OCI-LY7 (cell line): ENCODE results near the gene CAPRIN1. TPM values are rescaled to one million over a fixed set of nuclear protein-coding genes. Genes with fewer than 3 reads are reported as not detected.

Source experiments
- BruUV-seq: library from RNA; stranded (reverse); fragments of 400-500 nt; replicated peaks from 2 replicates; lab custom pipeline; 2021; lab: Mats Ljungman, UMichigan
- CTCF ChIA-PET: fragments of 300-600 bp; sonication (Branson Sonifier 250); formaldehyde crosslinking; loops from one replicate; lab custom pipeline; 2022; ENCODE audit warnings: antibody characterized with exemption; ENCODE audit not compliant: unreplicated experiment; lab: Charles Lee
- POLR2A ChIA-PET: fragments of 300-600 bp; sonication (Branson Sonifier 250); formaldehyde crosslinking; loops from one replicate; lab custom pipeline; 2022; ENCODE audit warnings: antibody characterized with exemption; lab: Charles Lee
- DNase-seq: peaks from one replicate; pipeline ENCODE4 v3.0.0-alpha.2; 2015; ENCODE audit warnings: low spot score
- H2AFZ ChIP-seq: fragments of 200-600 bp; sonication (generic), shearing (Covaris generic); 2 replicates; pipeline ENCODE4 v1.6.1; 2014; ENCODE audit warnings: mild to moderate bottlenecking, antibody characterized with exemption, low read length, moderate library complexity
- H3K27ac ChIP-seq: fragments of 200-600 bp; sonication (generic); 2 replicates; pipeline ENCODE4 v1.5.1; 2014; ENCODE audit warnings: mixed run types, low read depth, mild to moderate bottlenecking, moderate library complexity, low read length, inconsistent platforms; ENCODE audit not compliant: poor library complexity, severe bottlenecking
- H3K36me3 ChIP-seq: fragments of 200-600 bp; sonication (generic); 2 replicates; pipeline ENCODE4 v1.6.1; 2014; ENCODE audit warnings: mild to moderate bottlenecking, antibody characterized with exemption, low read length, moderate library complexity, mixed read lengths; ENCODE audit not compliant: insufficient read depth
- H3K4me1 ChIP-seq: fragments of 200-600 bp; sonication (generic); 2 replicates; pipeline ENCODE4 v1.5.1; 2014; ENCODE audit warnings: mild to moderate bottlenecking, low read length; ENCODE audit not compliant: insufficient read depth, poor library complexity, severe bottlenecking
- H3K4me2 ChIP-seq: fragments of 200-600 bp; sonication (generic); 2 replicates; pipeline ENCODE4 v1.6.1; 2014; ENCODE audit warnings: mild to moderate bottlenecking, low read length
- H3K4me3 ChIP-seq: fragments of 200-600 bp; sonication (generic); 2 replicates; pipeline ENCODE4 v1.5.1; 2014; ENCODE audit warnings: mild to moderate bottlenecking, low read depth, low read length; ENCODE audit not compliant: poor library complexity, severe bottlenecking
- H3K79me2 ChIP-seq: fragments of 200-600 bp; sonication (generic); 2 replicates; pipeline ENCODE4 v1.6.1; 2016; ENCODE audit warnings: low read depth, mild to moderate bottlenecking, low read length, moderate library complexity, mixed read lengths; ENCODE audit not compliant: insufficient read depth
- H3K9me2 ChIP-seq: fragments of 200-600 bp; sonication (generic); 2 replicates; pipeline ENCODE4 v1.6.1; 2016; ENCODE audit warnings: mild to moderate bottlenecking, low read length, mixed read lengths; ENCODE audit not compliant: insufficient read depth
- H3K9me3 ChIP-seq: fragments of 200-600 bp; sonication (generic); 2 replicates; pipeline ENCODE4 v1.6.1; 2014; ENCODE audit warnings: mild to moderate bottlenecking, mixed run types, low read length, mixed read lengths
- H4K20me1 ChIP-seq: fragments of 200-600 bp; sonication (generic); 2 replicates; pipeline ENCODE4 v1.6.1; 2014; ENCODE audit warnings: mild to moderate bottlenecking, antibody characterized with exemption, low read length, moderate library complexity, mixed read lengths; ENCODE audit not compliant: insufficient read depth
- CTCF ChIP-seq: fragments of 200-600 bp; sonication (generic); conservative IDR thresholded peaks from 2 replicates; pipeline ENCODE4 v1.5.1; 2014; ENCODE audit warnings: mild to moderate bottlenecking, antibody characterized with exemption, low read length, moderate library complexity, mixed read lengths
- EZH2phosphoT487 ChIP-seq: fragments of 200-600 bp; sonication (generic); IDR thresholded peaks from 2 replicates; pipeline ENCODE4 v1.6.1; 2018; ENCODE audit warnings: low read depth, borderline replicate concordance, mild to moderate bottlenecking, mixed run types, antibody characterized with exemption, low read length, moderate library complexity, mixed read lengths
- intact Hi-C: fragments of 100-400 bp; cut with micrococcal nuclease; formaldehyde crosslinking; loops from one replicate; pipeline ENCODE4 v1.10.0; 2022; ENCODE audit not compliant: unreplicated experiment
- total RNA-seq, 2 experiments: library from RNA; depleted of rRNA in 1 of 2; stranded (reverse); fragments of >200 nt in 1 of 2; shearing (Covaris generic) in 1 of 2; gene quantifications; 2 replicates each; pipeline ENCODE4 v1.2.3, GENCODE V29; 2014 to 2022

Gene CAPRIN1
- total RNA-seq, 2 experiments from 2014 or later, result 259 to 286 TPM

- intact Hi-C loops, result loop anchor here (1.0 to 5.0 kb wide), 4 partner anchors 39 to 253 kb away; partner anchors contain the start of gene CAPRIN1
- DNase-seq, result peak; percentile 23
- TSS peak; percentile 56 for BruUV-seq
Measured at GRCh38 chr11:34105957-34106504, 54.5 kb downstream of the CAPRIN1 start.

DNA sequence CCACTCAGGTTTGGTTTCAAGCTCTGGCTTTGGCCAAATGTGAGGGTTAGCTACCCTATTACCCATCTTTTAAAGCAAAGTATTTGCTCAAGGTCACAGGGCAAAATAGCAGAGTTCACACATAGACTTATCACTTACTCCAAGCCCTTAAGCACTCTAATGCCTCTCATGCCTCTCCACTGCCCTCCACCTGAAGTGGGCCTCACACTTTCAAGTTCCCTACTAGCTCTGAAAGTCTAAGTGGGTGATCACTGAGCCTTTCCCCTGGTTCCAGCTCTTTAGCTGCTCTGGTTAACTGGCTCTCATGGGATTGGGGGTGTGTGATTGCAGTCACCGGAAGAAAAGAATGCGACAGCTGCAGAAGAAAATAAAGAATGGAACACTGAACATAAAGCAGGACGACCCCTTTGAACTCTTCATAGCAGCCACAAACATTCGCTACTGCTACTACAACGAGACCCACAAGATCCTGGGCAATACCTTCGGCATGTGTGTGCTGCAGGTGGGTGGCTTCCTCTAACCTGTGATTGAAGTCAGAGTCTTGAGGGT lies 60.3 kb downstream of the CAPRIN1 start:
- peaks cover 34% of the 10 kb centered on the region for H3K79me2 ChIP-seq

More at GRCh38 chr11:34105957-34106504, 54.5 kb downstream of the CAPRIN1 start:
- H3K27ac ChIP-seq, result peak overlapping the region; percentile 86
- peaks cover 47% of the 10 kb centered on the region for H3K4me1 ChIP-seq
- peak overlapping the region; percentile 65; the same call in 1 of the 2 replicates for H2AFZ ChIP-seq
- peak overlapping the region; percentile 90 for H3K4me2 ChIP-seq
- no peaks in the 10 kb centered on the region for H3K9me3 ChIP-seq
- no peak for TF ChIP-seq EZH2phosphoT487
- peaks cover 47% of the 10 kb centered on the region for H3K79me2 ChIP-seq
- H3K9me2 ChIP-seq, result no peaks in the 10 kb centered on the region
- H4K20me1 ChIP-seq, result no peaks in the 10 kb centered on the region
- ChIA-PET CTCF (interaction anchor here (1.0 kb wide), 1 partner anchor 53 kb away, joined by 3 read pairs; no protein-coding TSS in a partner anchor), POLR2A (interaction anchor here (0.6 to 3.5 kb wide), 21 partner anchors 10 to 1621 kb away, joined by 3 to 17 read pairs (median 4); partner anchors contain the start of genes CAPRIN1 and CAT)
- peaks cover 62% of the 10 kb centered on the region for H3K36me3 ChIP-seq
- H3K4me3 ChIP-seq, result peak overlapping the region; percentile 88

DNA sequence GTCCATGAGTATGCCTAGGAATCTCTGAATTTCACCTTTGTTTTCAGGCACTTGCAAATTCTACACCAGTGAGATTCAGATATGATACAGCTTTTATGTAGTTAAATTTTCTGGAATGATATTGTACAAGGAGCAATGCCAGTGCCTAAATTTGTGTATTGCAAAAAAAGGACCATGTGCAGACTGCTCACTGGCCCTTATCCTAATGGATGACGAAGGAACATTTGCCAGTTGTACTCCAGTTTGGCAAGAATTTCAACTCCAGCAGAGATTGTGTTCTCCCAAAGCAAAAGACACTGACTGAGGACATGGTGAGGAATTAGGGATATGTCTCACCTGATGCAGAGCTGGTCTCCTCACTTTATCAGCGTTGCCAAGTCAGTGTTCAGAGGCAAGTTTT lies 62.5 kb downstream of the CAPRIN1 start:
- Histone ChIP-seq H2AFZ (no peak overlapping the region), H3K4me3 (no peak overlapping the region), H3K9me2 (no peaks in the 10 kb centered on the region), H3K4me1 (no peaks in the 10 kb centered on the region), H3K27ac (no peak overlapping the region), H4K20me1 (no peaks in the 10 kb centered on the region), H3K4me2 (no peak overlapping the region), H3K9me3 (no peaks in the 10 kb centered on the region), H3K79me2 (peaks cover 12% of the 10 kb centered on the region; the same call in 1 of the 2 replicates), H3K36me3 (peaks cover 97% of the 10 kb centered on the region)
- no peak for TF ChIP-seq EZH2phosphoT487
- TF ChIP-seq CTCF, result no peak
- no peak for DNase-seq
- intact Hi-C loops, result no loop called here
- ChIA-PET CTCF (no interaction called here), POLR2A (interaction anchor here (1.1 kb wide), 1 partner anchor 12 kb away, joined by 3 read pairs; no protein-coding TSS in a partner anchor)
- BruUV-seq, result no TSS peak

More for the DNA sequence above, 60.3 kb downstream of the CAPRIN1 start:
- Histone ChIP-seq H3K9me2 (no peaks in the 10 kb centered on the region), H3K36me3 (peaks cover 95% of the 10 kb centered on the region), H4K20me1 (no peaks in the 10 kb centered on the region), H2AFZ (no peak overlapping the region), H3K9me3 (no peaks in the 10 kb centered on the region), H3K4me2 (no peak overlapping the region), H3K27ac (no peak overlapping the region), H3K4me3 (no peak overlapping the region), H3K4me1 (peaks cover 7% of the 10 kb centered on the region)
- DNase-seq, result no peak
- ChIA-PET POLR2A (no interaction called here), CTCF (no interaction called here)
- intact Hi-C loops, result no loop called here
- TF ChIP-seq CTCF (no peak), EZH2phosphoT487 (no peak)
- no TSS peak for BruUV-seq
